Stomach (tissue), 9 donors: ENCODE measurements around the gene OSBP2. TPM values are rescaled to one million over a fixed set of nuclear protein-coding genes. Genes with fewer than 3 reads are reported as not detected.

Experiments used
- DNase-seq, 2 donors: peaks; one replicate each; pipeline versions ENCODE4 v3.0.0 to v3.0.0-alpha.2; 2013 to 2019
- H3K27ac ChIP-seq, 5 donors: fragments of 200-600 bp in 4 of 5; sonication (generic) in 4 of 5; one replicate each; pipeline ENCODE4 v1.5.1; 2013 to 2019; ENCODE audit warnings: mild to moderate bottlenecking in 1 of 5, moderate library complexity in 1 of 5
- H3K27me3 ChIP-seq, 3 donors: fragments of 200-600 bp; sonication (generic); one replicate each; pipeline ENCODE4 v1.5.1; 2017 to 2019; ENCODE audit warnings: mixed run types in 1 of 3
- H3K36me3 ChIP-seq, 4 donors: fragments of 200-600 bp; sonication (generic); 1 replicate in 3 of 4; 2 replicates in 1 of 4; pipeline ENCODE4 v1.5.1; 2016 to 2019
- H3K4me1 ChIP-seq, 4 donors: fragments of 200-600 bp; sonication (generic); one replicate each; pipeline ENCODE4 v1.5.1; 2016 to 2019
- H3K4me3 ChIP-seq, 4 donors: fragments of 200-600 bp; sonication (generic) in 3 of 4; one replicate each; pipeline ENCODE4 v1.5.1; 2016 to 2019; ENCODE audit warnings: mild to moderate bottlenecking in 1 of 4
- H3K9me3 ChIP-seq, 4 donors: fragments of 200-600 bp; sonication (generic); one replicate each; pipeline ENCODE4 v1.5.1; 2016 to 2019
- CTCF ChIP-seq, 7 experiments: fragments of 450-650 bp in 4 of 7; fragments of 200-600 bp in 3 of 7; sonication (generic) in 3 of 7; IDR thresholded peaks; one replicate each; pipeline ENCODE4 v1.5.1; 2016 to 2019; ENCODE audit warnings: antibody characterized with exemption in 7 of 7, control low read depth in 2 of 7, mild to moderate bottlenecking in 1 of 7
- EP300 ChIP-seq: sonication (generic); formaldehyde crosslinking; IDR thresholded peaks from one replicate; pipeline ENCODE4 v1.6.1; 2017; ENCODE audit warnings: antibody characterized with exemption
- POLR2A ChIP-seq, 4 donors: fragments of 450-650 bp; IDR thresholded peaks; one replicate each; pipeline ENCODE4 v1.6.1; 2016; ENCODE audit warnings: antibody characterized with exemption in 4 of 4, control low read depth in 2 of 4, mild to moderate bottlenecking in 1 of 4, moderate library complexity in 1 of 4
- POLR2AphosphoS5 ChIP-seq, 3 donors: sonication (generic); formaldehyde crosslinking; IDR thresholded peaks; one replicate each; pipeline ENCODE4 v1.6.1; 2016; ENCODE audit warnings: antibody characterized with exemption in 3 of 3
- WGBS, 5 donors: extraction: QIAGEN DNeasy Blood & Tissue Kit in 3 of 5; methylation state at CpG; one replicate each; pipeline versions ENCODE4 v1.1.5 to v1.1.7; 2013 to 2018; 5-methylcytosine and 5-hydroxymethylcytosine counted together
- intact Hi-C: fragments of 100-400 bp; cut with DNase I; formaldehyde crosslinking; loops from one replicate; pipeline ENCODE4 v1.15.1; 2023; ENCODE audit warnings: low total_unique reads
- polyA plus RNA-seq, 3 donors: library from polyadenylated mRNA; stranded (reverse); fragments of 200-250 nt; gene quantifications; one replicate each; pipeline ENCODE4 v1.2.3, GENCODE V29; 2013
- total RNA-seq, 5 donors: library from RNA; depleted of rRNA; stranded (reverse); fragments of >200 nt; gene quantifications; one replicate each; pipeline versions ENCODE4 v1.1.0 to v1.2.3, GENCODE V29; 2014 to 2016
- donor health status: healthy with polysubstance abuse.
- donor health status: Bipolar disorder and iron deficiency.
- donor health status: healthy.

OSBP2 gene
- total and polyA plus RNA-seq, 8 donors = 0.58 to 9.5 (median 1.8) TPM; not detected in 1

GRCh38 chr22:30928401-30928800 is 233.7 kb downstream of the OSBP2 start:
- WGBS, 5 donors = 93 to 100% (median 95%) methylated on average over 6 of the region's 6 CpGs
- Histone ChIP-seq H3K27ac (no peak overlapping the region), H3K9me3 (no peaks in the 10 kb centered on the region), H3K36me3 (peaks cover 56 to 100% (median 92%) of the 10 kb centered on the region in 4 donors), H3K4me3 (no peak overlapping the region), H3K4me1 (peaks cover 0 to 6% (median 0%) of the 10 kb centered on the region in 4 donors), H3K27me3 (no peaks in the 10 kb centered on the region)
- no peak for DNase-seq
- TF ChIP-seq EP300 (no peak), CTCF (IDR thresholded peaks at IDR 0.05) (no peak)
- intact Hi-C loops = no loop called here

GRCh38 chr22:30930228-30930627 is 235.6 kb downstream of the OSBP2 start:
- peaks cover 75 to 100% (median 99%) of the 10 kb centered on the region in 4 donors for H3K36me3 ChIP-seq
- no peak for TF ChIP-seq POLR2A (IDR thresholded peaks at IDR 0.05)
- intact Hi-C loops = no loop called here
- H3K4me1 ChIP-seq = peaks cover 0 to 6% (median 0%) of the 10 kb centered on the region in 4 donors
- H3K4me3 ChIP-seq = no peak overlapping the region
- no peaks in the 10 kb centered on the region for H3K27me3 ChIP-seq
- WGBS, 5 donors = 73 to 93% (median 90%) methylated on average over 3 of the region's 3 CpGs
- no peaks in the 10 kb centered on the region for H3K9me3 ChIP-seq
- no peak overlapping the region for H3K27ac ChIP-seq
- DNase-seq = no peak

GRCh38 chr22:30931541-30932300 is 237.0 kb downstream of the OSBP2 start:
- intact Hi-C loops = no loop called here
- no peak overlapping the region for H3K27ac ChIP-seq
- 90 to 94% (median 92%) methylated on average over 4 of the region's 4 CpGs for WGBS, 5 donors
- no peaks in the 10 kb centered on the region for H3K27me3 ChIP-seq
- peaks cover 0 to 6% (median 0%) of the 10 kb centered on the region in 4 donors for H3K4me1 ChIP-seq
- TF ChIP-seq POLR2A (IDR thresholded peaks at IDR 0.05) (no peak), POLR2AphosphoS5 (IDR thresholded peaks at IDR 0.05) (no peak), EP300 (no peak), CTCF (IDR thresholded peaks at IDR 0.05) (no peak)
- no peak overlapping the region for H3K4me3 ChIP-seq
- no peaks in the 10 kb centered on the region for H3K9me3 ChIP-seq
- DNase-seq = no peak
- H3K36me3 ChIP-seq = peaks cover 85 to 100% (median 99%) of the 10 kb centered on the region in 4 donors

DNA sequence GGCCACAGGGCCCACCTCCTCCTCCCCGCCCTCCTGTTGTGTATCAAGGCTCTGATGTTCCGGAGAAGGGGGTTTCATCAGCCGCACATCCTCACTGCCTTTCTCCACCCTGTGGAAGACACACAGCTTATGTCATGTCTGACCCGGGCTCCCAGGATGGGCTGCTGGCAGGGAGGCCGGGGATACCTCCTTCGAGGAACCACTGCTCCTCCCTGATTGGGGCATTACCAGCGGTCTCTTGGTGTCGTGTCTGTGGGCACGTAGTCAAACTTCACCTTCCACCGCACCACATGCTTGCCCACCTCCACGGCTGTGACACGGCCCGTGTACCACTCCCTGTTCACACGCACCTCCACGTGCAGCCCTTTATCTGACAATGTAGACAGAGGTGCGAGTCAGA is 238.0 kb downstream of the OSBP2 start:
- intact Hi-C loops = no loop called here
- H3K36me3 ChIP-seq = peaks cover 85 to 100% (median 99%) of the 10 kb centered on the region in 4 donors

More for the DNA sequence above, 238.0 kb downstream of the OSBP2 start:
- WGBS, 5 donors = 91 to 98% (median 94%) methylated on average over 15 to 16 of the region's 16 CpGs
- Histone ChIP-seq H3K9me3 (no peaks in the 10 kb centered on the region), H3K27me3 (no peaks in the 10 kb centered on the region), H3K4me3 (no peak overlapping the region), H3K4me1 (peaks cover 0 to 6% (median 0%) of the 10 kb centered on the region in 4 donors), H3K27ac (no peak overlapping the region)
- TF ChIP-seq POLR2A (IDR thresholded peaks at IDR 0.05) (no peak), CTCF (IDR thresholded peaks at IDR 0.05) (no peak), EP300 (no peak), POLR2AphosphoS5 (IDR thresholded peaks at IDR 0.05) (no peak)
- DNase-seq = no peak
